ENCODE measurements around the gene ZGPAT.
A peak's percentile ranks its signal among the peaks of the same experiment; 100 is the strongest.

ZGPAT gene

GRCh38 chr20:63768591-63769515 is 61.0 kb downstream of the ZGPAT start:
- no CpG with 5 or more reads among the region's 26 CpGs for WGBS, 2 donors (ENCODE audit: extremely low coverage in 2 of 2, insufficient read length in 2 of 2, insufficient replicate concordance in 1 of 2)
- Histone ChIP-seq H2BK120ac (ENCODE audit: low read depth, low read length) (no peak overlapping the region), H3K18ac (ENCODE audit: low read length) (no peak overlapping the region), H3K36me3 (replicated peaks in 1 of 2; ENCODE audit: control insufficient read depth in 2 of 2, insufficient read depth in 2 of 2, low read length in 2 of 2) (peaks cover 3 to 58% of the 10 kb centered on the region in 2 donors), H3K14ac (ENCODE audit: low read length) (no peak overlapping the region), H3K27me3 (ENCODE audit: control insufficient read depth in 3 of 3, insufficient read depth in 3 of 3, low read depth in 1 of 3, low read length in 3 of 3) (no peaks in the 10 kb centered on the region), H4K91ac (ENCODE audit: low read depth, low read length, poor library complexity) (no peak overlapping the region), H2BK5ac (ENCODE audit: low read length) (peak overlapping the region; percentile 16), H2BK15ac (ENCODE audit: low read length) (no peak overlapping the region), H3K9me3 (replicated peaks in 1 of 2; ENCODE audit: control insufficient read depth in 2 of 2, insufficient read depth in 1 of 2, low read depth in 1 of 2, low read length in 2 of 2) (peaks cover 0 to 2% of the 10 kb centered on the region in 2 donors), H3K4me3 (ENCODE audit: low read length in 2 of 2) (peak overlapping the region in 1 of 2 donors; percentile 25), H3K79me1 (ENCODE audit: low read depth, low read length) (peaks cover 7% of the 10 kb centered on the region), H3K4ac (ENCODE audit: low read length) (no peak overlapping the region), H3K23ac (ENCODE audit: low read depth, low read length, poor library complexity) (no peak overlapping the region), H2BK12ac (ENCODE audit: low read length) (no peak overlapping the region), H3K4me2 (ENCODE audit: insufficient read depth, low read length, poor library complexity, severe bottlenecking) (no peak overlapping the region), H4K8ac (ENCODE audit: low read depth, low read length) (no peak overlapping the region), H2AK5ac (ENCODE audit: low read depth, low read length) (no peak overlapping the region), H3K9ac (ENCODE audit: low read depth, low read length, poor library complexity) (no peak overlapping the region), H2AFZ (ENCODE audit: low read length) (no peak overlapping the region), H3K27ac (replicated peaks; ENCODE audit: low read length) (no peak overlapping the region), H3K4me1 (ENCODE audit: control insufficient read depth in 2 of 2, insufficient read depth in 1 of 2, low read depth in 1 of 2, low read length in 2 of 2) (no peaks in the 10 kb centered on the region)
- DNase-seq (ENCODE audit: low spot score): no peak

GRCh38 chr20:63769891-63770474 is 62.1 kb downstream of the ZGPAT start:
- Histone ChIP-seq H3K23ac (ENCODE audit: low read depth, low read length, poor library complexity) (no peak overlapping the region), H3K18ac (ENCODE audit: low read length) (no peak overlapping the region), H3K4me1 (ENCODE audit: control insufficient read depth in 2 of 2, insufficient read depth in 1 of 2, low read depth in 1 of 2, low read length in 2 of 2) (peaks cover 1 to 2% of the 10 kb centered on the region in 2 donors), H3K27me3 (ENCODE audit: control insufficient read depth in 3 of 3, insufficient read depth in 3 of 3, low read depth in 1 of 3, low read length in 3 of 3) (no peaks in the 10 kb centered on the region), H2AK5ac (ENCODE audit: low read depth, low read length) (no peak overlapping the region), H3K14ac (ENCODE audit: low read length) (no peak overlapping the region), H3K4me3 (ENCODE audit: low read length in 2 of 2) (no peak overlapping the region), H4K91ac (ENCODE audit: low read depth, low read length, poor library complexity) (no peak overlapping the region), H4K8ac (ENCODE audit: low read depth, low read length) (no peak overlapping the region), H3K79me1 (ENCODE audit: low read depth, low read length) (peaks cover 9% of the 10 kb centered on the region), H3K27ac (replicated peaks; ENCODE audit: low read length) (no peak overlapping the region), H3K9ac (ENCODE audit: low read depth, low read length, poor library complexity) (no peak overlapping the region), H2BK12ac (ENCODE audit: low read length) (no peak overlapping the region), H3K4me2 (ENCODE audit: insufficient read depth, low read length, poor library complexity, severe bottlenecking) (no peak overlapping the region), H2BK120ac (ENCODE audit: low read depth, low read length) (no peak overlapping the region), H3K9me3 (replicated peaks in 1 of 2; ENCODE audit: control insufficient read depth in 2 of 2, insufficient read depth in 1 of 2, low read depth in 1 of 2, low read length in 2 of 2) (no peaks in the 10 kb centered on the region), H2BK5ac (ENCODE audit: low read length) (no peak overlapping the region), H3K36me3 (replicated peaks in 1 of 2; ENCODE audit: control insufficient read depth in 2 of 2, insufficient read depth in 2 of 2, low read length in 2 of 2) (peaks cover 3 to 62% of the 10 kb centered on the region in 2 donors), H2BK15ac (ENCODE audit: low read length) (no peak overlapping the region), H3K4ac (ENCODE audit: low read length) (no peak overlapping the region), H2AFZ (ENCODE audit: low read length) (no peak overlapping the region)
- WGBS, 2 donors (ENCODE audit: extremely low coverage in 2 of 2, insufficient read length in 2 of 2, insufficient replicate concordance in 1 of 2): no CpG with 5 or more reads among the region's 31 CpGs
- no peak for DNase-seq (ENCODE audit: low spot score)

GRCh38 chr20:63771046-63771707 is 63.3 kb downstream of the ZGPAT start:
- Histone ChIP-seq H2AK5ac (ENCODE audit: low read depth, low read length) (no peak overlapping the region), H3K23ac (ENCODE audit: low read depth, low read length, poor library complexity) (no peak overlapping the region), H3K4me3 (ENCODE audit: low read length in 2 of 2) (no peak overlapping the region), H4K91ac (ENCODE audit: low read depth, low read length, poor library complexity) (no peak overlapping the region), H2BK120ac (ENCODE audit: low read depth, low read length) (no peak overlapping the region), H3K27ac (replicated peaks; ENCODE audit: low read length) (no peak overlapping the region), H3K79me1 (ENCODE audit: low read depth, low read length) (peaks cover 9% of the 10 kb centered on the region), H3K9me3 (replicated peaks in 1 of 2; ENCODE audit: control insufficient read depth in 2 of 2, insufficient read depth in 1 of 2, low read depth in 1 of 2, low read length in 2 of 2) (no peaks in the 10 kb centered on the region), H3K4me2 (ENCODE audit: insufficient read depth, low read length, poor library complexity, severe bottlenecking) (no peak overlapping the region), H4K8ac (ENCODE audit: low read depth, low read length) (peak overlapping the region; percentile 17), H3K36me3 (replicated peaks in 1 of 2; ENCODE audit: control insufficient read depth in 2 of 2, insufficient read depth in 2 of 2, low read length in 2 of 2) (peaks cover 1 to 61% of the 10 kb centered on the region in 2 donors), H3K4me1 (ENCODE audit: control insufficient read depth in 2 of 2, insufficient read depth in 1 of 2, low read depth in 1 of 2, low read length in 2 of 2) (peaks cover 8% of the 10 kb centered on the region in 2 donors), H2BK5ac (ENCODE audit: low read length) (no peak overlapping the region), H2AFZ (ENCODE audit: low read length) (no peak overlapping the region), H3K18ac (ENCODE audit: low read length) (no peak overlapping the region), H3K14ac (ENCODE audit: low read length) (no peak overlapping the region), H2BK15ac (ENCODE audit: low read length) (no peak overlapping the region), H3K9ac (ENCODE audit: low read depth, low read length, poor library complexity) (no peak overlapping the region), H2BK12ac (ENCODE audit: low read length) (no peak overlapping the region), H3K27me3 (ENCODE audit: control insufficient read depth in 3 of 3, insufficient read depth in 3 of 3, low read depth in 1 of 3, low read length in 3 of 3) (no peaks in the 10 kb centered on the region), H3K4ac (ENCODE audit: low read length) (no peak overlapping the region)
- WGBS, 2 donors (ENCODE audit: extremely low coverage in 2 of 2, insufficient read length in 2 of 2, insufficient replicate concordance in 1 of 2): no CpG with 5 or more reads among the region's 52 CpGs
- no peak for DNase-seq (ENCODE audit: low spot score)

Data from neuronal stem cell (in vitro differentiated cells).